Calu3 (cell line): ENCODE results near the gene RBMS2. TPM values are rescaled to one million over a fixed set of nuclear protein-coding genes. Genes with fewer than 3 reads are reported as not detected.

Source experiments
- BruUV-seq: library from RNA; stranded (reverse); fragments of 400-500 nt; replicated peaks from 2 replicates; lab custom pipeline; 2021; lab: Mats Ljungman, UMichigan
- CTCF ChIA-PET: fragments of 300-600 bp; sonication (Branson Sonifier 250); formaldehyde crosslinking; loops from one replicate; lab custom pipeline; 2022; ENCODE audit warnings: antibody characterized with exemption; lab: Charles Lee
- DNase-seq: peaks from one replicate; pipeline ENCODE4 v3.0.0; 2022
- H3K27ac Mint-ChIP-seq: one replicate; pipeline ENCODE4 v1.8.0; 2022; ENCODE audit warnings: mixed read lengths; ENCODE audit not compliant: unreplicated experiment
- H3K27me3 Mint-ChIP-seq: one replicate; pipeline ENCODE4 v1.8.0; 2022; ENCODE audit warnings: mixed read lengths; ENCODE audit not compliant: unreplicated experiment
- H3K36me3 Mint-ChIP-seq: one replicate; pipeline ENCODE4 v1.8.0; 2022; ENCODE audit warnings: mild to moderate bottlenecking, moderate library complexity, mixed read lengths; ENCODE audit not compliant: insufficient read depth, unreplicated experiment
- H3K4me1 Mint-ChIP-seq: one replicate; pipeline ENCODE4 v1.8.0; 2022; ENCODE audit warnings: mild to moderate bottlenecking, low read depth, mixed read lengths; ENCODE audit not compliant: unreplicated experiment
- H3K4me3 Mint-ChIP-seq: one replicate; pipeline ENCODE4 v1.8.0; 2022; ENCODE audit warnings: mild to moderate bottlenecking, low read depth, moderate library complexity, mixed read lengths; ENCODE audit not compliant: unreplicated experiment
- H3K9me3 Mint-ChIP-seq: one replicate; pipeline ENCODE4 v1.8.0; 2022; ENCODE audit warnings: low read depth, mixed read lengths; ENCODE audit not compliant: unreplicated experiment
- intact Hi-C: fragments of 100-400 bp; cut with micrococcal nuclease; formaldehyde crosslinking; loops from one replicate; pipeline ENCODE4 v1.10.0; 2022; ENCODE audit not compliant: unreplicated experiment
- total RNA-seq: library from RNA; stranded (reverse); gene quantifications from 2 replicates; pipeline ENCODE4 v1.2.3, GENCODE V29; 2022
- TF ChIP-seq, protein P1 (sequence below): fragments of 200-600 bp; IDR thresholded peaks from one replicate; pipeline ENCODE4 v1.8.0; 2022; ENCODE audit warnings: antibody characterized with exemption; ENCODE audit not compliant: unreplicated experiment

The RBMS2 gene
- total RNA-seq, 1 experiment from 2014 or later: 105 TPM

DNA sequence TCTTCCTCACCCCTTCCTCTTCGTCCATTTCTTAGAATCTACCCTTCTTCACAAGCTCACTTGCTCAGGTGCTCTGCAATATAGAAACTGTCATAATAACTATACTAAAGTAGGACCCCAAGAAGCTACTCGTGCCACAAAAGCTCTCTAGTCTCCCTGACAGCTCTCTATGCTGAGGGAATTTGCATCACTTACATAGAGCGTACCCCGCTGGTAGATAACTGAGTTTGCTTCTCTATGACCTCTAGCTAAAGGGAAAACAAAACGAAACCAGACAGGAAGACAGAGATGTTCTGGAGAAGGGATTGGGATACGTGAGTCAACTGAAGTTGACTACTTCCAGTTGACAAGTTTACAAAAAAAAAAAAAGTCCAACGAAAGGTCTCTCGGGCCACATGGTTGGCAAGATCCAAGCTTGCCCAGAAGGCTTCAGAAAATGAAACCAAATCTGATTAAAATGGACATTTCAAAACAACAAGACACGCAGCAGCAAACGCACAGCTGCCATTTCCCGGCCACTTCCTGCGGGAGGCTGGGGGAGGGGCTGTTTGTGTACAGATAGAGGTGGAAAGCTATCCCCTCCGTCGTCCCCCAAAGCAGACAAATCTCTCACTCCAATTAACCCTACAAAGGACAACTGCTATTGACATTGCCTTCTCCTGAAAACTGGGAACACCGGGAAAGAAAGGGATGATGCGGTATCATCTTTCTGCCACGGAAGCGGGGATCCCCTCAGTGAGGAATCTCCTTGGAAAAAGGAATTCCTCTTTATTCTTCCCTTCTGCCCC lies 107.2 kb downstream of the RBMS2 start:
- H3K9me3 Mint-ChIP-seq: no peaks in the 10 kb centered on the region
- H3K36me3 Mint-ChIP-seq: peaks cover 71% of the 10 kb centered on the region
- TSS peak; percentile 15 for BruUV-seq
- H3K27ac Mint-ChIP-seq: peak overlapping the region; percentile 0
- TF ChIP-seq, protein P1, sequence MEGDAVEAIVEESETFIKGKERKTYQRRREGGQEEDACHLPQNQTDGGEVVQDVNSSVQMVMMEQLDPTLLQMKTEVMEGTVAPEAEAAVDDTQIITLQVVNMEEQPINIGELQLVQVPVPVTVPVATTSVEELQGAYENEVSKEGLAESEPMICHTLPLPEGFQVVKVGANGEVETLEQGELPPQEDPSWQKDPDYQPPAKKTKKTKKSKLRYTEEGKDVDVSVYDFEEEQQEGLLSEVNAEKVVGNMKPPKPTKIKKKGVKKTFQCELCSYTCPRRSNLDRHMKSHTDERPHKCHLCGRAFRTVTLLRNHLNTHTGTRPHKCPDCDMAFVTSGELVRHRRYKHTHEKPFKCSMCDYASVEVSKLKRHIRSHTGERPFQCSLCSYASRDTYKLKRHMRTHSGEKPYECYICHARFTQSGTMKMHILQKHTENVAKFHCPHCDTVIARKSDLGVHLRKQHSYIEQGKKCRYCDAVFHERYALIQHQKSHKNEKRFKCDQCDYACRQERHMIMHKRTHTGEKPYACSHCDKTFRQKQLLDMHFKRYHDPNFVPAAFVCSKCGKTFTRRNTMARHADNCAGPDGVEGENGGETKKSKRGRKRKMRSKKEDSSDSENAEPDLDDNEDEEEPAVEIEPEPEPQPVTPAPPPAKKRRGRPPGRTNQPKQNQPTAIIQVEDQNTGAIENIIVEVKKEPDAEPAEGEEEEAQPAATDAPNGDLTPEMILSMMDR: no peak
- intact Hi-C loops: no loop called here
- CTCF ChIA-PET: interaction anchor here (0.5 to 1.8 kb wide), 7 partner anchors 8 to 143 kb away, joined by 3 to 16 read pairs (median 5); partner anchors contain the start of gene PTGES3
- peaks cover 49% of the 10 kb centered on the region for H3K4me1 Mint-ChIP-seq
- peak; percentile 55 for DNase-seq
- no peaks in the 10 kb centered on the region for H3K27me3 Mint-ChIP-seq
- H3K4me3 Mint-ChIP-seq: peak overlapping the region; percentile 98

DNA sequence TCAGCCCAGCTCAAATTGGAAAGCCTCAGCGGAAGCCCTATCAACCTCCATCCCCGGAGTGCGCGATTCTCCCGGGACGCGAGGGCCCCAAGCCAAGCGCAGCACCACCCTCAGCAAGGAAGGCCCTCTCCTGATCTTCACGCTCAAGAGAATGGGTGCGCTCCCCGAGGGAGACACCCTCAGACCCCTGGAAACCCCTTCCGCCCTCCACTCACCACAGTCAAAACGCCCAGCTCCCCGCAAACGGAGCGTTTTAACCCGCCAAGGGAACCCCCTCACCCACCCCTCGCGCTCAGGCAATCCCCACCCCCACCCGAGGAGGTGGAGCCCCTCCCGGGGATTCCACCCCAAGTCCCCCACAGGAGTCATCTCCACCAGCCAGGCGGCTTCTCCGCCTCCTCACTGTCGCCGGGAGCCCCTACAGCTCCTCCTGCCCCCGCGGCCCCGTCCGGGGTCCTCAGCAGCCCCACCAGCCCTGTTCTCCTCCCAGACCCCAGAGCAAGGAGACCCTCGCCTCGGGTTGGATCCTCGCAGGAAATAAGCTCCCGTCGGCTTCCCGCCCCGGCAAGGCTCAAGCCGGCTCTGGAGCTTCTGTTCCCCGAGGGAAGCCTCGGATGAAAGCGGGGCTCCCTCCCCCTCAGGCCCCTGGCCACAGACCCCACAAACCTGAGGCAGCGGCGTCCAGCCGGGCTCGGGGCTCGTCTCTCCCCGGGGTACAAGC lies 108.0 kb downstream of the RBMS2 start:
- peak; percentile 26 for DNase-seq
- Mint-ChIP-seq H3K27me3 (no peaks in the 10 kb centered on the region), H3K4me3 (peak overlapping the region; percentile 98), H3K4me1 (peaks cover 46% of the 10 kb centered on the region), H3K27ac (peak overlapping the region; percentile 0), H3K9me3 (no peaks in the 10 kb centered on the region), H3K36me3 (peaks cover 71% of the 10 kb centered on the region)
- TF ChIP-seq, protein P1: no peak
- CTCF ChIA-PET: interaction anchor here (0.7 to 1.8 kb wide), 3 partner anchors 21 to 58 kb away, joined by 4 to 12 read pairs (median 5); partner anchors contain the start of gene PTGES3
- BruUV-seq: no TSS peak
- intact Hi-C loops: loop anchor here (10.0 kb wide), 1 partner anchor 95 kb away; the partner anchor contains the start of gene NACA

DNA sequence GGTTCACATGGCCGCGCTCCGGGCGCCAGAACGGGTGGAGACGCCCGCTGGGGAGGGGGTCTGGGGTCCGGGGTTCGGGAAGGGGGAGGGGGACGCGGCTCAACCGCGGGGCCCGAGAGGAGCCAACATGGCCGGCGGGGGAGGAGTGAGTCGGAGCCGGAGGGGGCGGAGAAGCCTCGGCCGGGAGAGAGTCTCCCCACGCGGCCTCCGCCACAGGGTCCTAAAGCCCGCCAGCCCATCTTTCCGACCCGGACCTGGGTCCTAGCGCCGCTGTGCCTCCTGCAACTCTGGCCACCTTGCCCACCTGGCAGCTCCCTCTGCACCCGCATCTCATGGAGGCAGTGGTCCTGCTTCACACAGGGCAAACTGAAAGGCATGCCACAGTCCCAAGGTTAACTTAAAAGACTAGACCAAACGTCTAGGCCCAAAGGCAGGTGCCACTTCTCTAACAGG lies 108.6 kb downstream of the RBMS2 start, which contains the start of gene BAZ2A:
TSS of gene BAZ2A (minus strand) at position 147 of the 453 bp plus-strand sequence. CDS start 12,796 bp downstream, outside the sequence.
- Mint-ChIP-seq H3K9me3 (no peaks in the 10 kb centered on the region), H3K4me3 (peak within 1 kb of the TSS; percentile 98), H3K36me3 (peaks cover 73% of the 10 kb centered on the region), H3K4me1 (peaks cover 46% of the 10 kb centered on the region), H3K27ac (peak within 1 kb of the TSS; percentile 0), H3K27me3 (no peaks in the 10 kb centered on the region)
- no TSS peak for BruUV-seq
- TF ChIP-seq, protein P1: no peak
- intact Hi-C loops: loop anchor here (10.0 kb wide), 1 partner anchor 95 kb away; the partner anchor contains the start of gene NACA
- CTCF ChIA-PET: interaction anchor here (1.8 kb wide), 1 partner anchor 58 kb away, joined by 5 read pairs; the partner anchor contains the start of gene PTGES3
- peak; percentile 94 for DNase-seq
